Smooth muscle cell of the brain vasculature (primary cell): ENCODE measurements around the gene GNAT2.

ENCODE experiments used
- DNase-seq: peaks from one replicate; pipeline ENCODE4 v3.0.0-alpha.2; 2012; ENCODE audit warnings: low read depth, low spot score

The GNAT2 gene

DNA sequence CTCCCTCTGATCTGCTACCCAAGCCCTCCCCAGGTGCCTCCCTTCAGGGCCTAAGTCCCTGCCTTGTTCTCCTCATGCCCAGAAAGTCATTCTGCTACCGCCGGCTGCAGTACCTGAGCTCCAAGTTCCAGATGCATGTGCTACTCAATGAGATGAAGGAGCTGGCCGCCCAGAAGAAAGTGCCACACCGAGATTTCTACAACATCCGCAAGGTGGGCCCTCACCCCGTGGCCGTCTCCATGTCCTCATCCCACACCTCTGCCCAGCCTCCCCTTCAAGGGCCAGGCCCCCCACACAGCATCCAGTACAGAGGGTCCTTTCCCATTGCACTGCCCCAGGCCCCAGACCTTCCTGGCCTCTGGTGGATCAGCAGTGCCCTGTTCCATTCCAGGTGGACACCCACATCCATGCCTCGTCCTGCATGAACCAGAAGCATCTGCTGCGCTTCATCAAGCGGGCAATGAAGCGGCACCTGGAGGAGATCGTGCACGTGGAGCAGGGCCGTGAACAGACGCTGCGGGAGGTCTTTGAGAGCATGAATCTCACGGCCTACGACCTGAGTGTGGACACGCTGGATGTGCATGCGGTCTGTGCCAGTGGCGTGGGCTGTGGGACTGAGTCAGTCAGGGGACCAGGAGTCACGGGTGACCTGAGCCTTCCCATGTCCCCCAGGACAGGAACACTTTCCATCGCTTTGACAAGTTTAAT is 8.4 kb upstream of the GNAT2 start:
- no peak for DNase-seq

DNA sequence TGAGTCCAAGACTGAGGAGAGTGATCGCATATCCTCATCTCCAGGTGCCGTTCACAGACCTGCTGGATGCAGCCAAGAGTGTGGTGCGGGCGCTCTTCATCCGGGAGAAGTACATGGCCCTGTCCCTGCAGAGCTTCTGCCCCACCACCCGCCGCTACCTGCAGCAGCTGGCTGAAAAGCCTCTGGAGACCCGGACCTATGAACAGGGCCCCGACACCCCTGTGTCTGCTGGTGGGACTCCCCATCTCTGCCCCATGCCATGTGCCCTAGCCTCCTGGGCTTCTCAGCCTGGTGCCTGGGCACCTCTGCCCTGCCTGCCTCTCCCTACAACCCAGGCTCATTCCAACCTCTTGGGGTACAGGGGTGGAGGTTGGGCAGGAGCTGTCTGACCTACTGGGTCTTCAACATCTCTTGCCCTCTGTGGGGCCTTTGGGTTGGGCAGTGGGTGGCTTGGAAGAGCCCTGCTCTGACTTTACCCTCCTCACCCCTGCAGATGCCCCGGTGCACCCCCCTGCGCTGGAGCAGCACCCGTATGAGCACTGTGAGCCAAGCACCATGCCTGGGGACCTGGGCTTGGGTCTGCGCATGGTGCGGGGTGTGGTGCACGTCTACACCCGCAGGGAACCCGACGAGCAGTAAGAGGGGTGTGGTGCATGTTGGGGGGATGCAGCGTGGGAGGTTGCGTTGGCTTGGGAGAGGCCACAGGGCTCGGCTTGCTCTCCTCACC is 7.4 kb upstream of the GNAT2 start:
- DNase-seq, result no peak

DNA sequence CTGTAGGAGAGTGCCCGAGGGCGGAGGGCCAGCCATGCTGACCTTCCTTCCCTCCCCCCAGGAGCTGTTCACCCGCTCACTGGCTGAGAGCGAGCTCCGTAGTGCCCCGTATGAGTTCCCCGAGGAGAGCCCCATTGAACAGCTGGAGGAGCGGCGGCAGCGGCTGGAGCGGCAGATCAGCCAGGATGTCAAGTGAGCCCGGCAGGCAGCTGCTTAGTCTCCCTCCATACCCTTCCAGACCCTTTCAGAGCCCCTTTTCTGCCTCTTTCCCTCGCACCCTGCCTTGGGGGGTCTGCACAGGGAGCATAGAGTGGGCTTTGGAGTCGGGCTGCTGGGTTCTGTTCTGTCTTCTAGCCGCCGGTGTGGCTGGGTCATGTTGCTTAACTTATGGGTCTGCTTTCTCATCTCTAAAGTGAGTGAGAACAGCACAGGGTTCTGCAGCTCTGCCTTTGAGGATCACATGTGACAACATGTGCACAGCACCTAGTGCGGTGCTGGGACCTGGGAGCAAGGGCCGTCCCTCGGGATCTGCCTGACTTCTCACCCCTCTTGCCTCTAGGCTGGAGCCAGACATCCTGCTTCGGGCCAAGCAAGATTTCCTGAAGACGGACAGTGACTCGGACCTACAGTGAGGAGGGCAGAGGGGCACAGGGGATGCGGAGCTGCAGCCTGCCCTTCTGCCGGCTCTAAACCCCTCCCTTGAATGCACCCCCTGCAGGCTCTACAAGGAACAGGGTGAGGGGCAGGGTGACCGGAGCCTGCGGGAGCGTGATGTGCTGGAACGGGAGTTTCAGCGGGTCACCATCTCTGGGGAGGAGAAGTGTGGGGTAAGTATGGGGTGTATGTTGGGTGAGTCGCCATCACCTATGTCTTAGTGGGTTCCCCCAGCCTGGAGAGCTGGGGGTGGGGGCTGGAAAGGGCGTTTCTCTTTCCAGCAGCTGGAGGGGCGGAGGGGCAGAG is 6.5 kb upstream of the GNAT2 start:
- DNase-seq, result no peak

DNA sequence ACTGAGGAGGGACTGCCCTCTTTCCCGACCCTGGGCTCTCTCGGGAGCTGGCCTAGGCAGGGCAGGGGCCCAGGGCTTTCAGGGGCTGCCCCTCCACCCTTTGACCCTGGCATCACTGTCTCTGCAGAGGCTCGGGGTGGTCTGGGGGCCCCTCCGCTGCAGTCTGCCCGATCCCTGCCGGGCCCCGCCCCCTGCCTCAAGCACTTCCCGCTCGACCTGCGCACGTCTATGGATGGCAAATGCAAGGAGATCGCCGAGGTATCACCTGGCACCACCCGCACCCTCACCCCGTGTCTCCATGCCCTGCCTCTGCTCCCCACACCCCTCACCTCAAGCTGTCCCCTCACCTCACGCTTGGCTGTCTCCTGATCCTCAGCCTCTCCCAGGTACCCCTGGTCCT is 5.8 kb upstream of the GNAT2 start:
- DNase-seq, result no peak

DNA sequence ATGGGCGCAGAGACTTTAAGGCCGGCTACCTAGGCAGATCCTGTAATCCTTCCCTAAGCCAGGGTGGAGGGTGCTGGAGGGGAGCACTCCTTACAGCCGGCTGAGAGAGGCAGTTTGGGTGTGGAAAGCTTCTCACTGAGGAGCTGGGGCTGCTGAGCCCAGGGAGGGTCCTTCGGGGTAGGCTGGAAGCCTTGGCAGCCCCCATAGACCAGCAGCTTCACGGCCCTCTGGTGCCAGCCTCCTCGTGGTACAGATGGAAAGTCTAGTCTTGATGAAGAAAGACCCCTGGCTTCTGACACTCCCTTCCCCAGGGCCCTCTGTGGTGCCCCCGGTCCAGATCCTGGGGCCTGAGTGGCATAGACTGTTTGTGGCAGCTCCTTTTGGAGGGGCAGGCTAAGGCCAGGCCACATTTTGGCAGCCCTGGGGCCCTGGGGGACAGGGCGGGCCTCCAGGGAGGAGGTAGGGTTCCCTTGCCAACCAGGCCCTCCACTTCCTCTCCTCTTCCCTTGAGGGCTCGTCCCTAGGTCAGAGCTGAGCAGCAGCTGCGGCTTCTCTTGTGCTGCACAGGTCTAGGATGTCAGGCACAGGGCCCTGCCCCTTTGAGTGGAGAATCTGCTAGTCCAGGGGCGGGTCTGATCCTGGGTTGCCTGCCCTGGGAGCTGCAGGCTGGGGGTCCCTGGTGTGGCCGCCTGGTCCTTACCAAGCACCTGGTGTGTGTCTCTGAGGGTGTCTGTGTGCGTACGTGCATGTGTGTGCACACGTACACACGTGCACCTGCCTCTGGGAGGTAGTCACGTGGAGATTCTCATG is 5.0 kb upstream of the GNAT2 start:
- no peak for DNase-seq

DNA sequence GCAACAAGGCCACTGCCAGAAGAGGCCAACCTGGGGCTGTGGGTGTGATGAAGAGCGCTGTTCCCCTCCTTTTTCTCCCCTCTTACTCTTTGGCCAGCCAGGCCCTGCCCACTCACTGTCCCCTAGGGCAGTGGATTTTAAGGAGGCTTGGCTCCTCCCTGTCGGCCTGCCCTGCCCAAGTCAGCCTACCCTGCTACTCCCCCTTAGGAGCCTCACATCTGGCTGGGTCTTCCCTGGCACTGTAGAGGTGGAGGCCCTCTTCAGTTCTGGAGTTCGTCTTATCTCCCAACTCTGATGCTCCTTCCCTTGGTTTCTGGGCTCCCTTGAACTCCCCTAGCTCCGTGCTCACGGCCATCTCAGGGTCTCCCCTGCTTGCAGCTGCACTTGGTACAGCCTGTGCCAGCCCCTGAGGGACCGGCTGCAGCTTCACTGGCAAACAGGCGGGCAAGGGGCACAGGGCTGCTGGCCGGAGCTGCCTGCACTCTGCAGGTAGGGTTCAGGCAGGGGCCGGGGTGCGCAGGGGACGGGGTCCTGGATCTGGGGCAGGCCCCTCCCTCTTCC is 4.3 kb upstream of the GNAT2 start:
- DNase-seq, result no peak

DNA sequence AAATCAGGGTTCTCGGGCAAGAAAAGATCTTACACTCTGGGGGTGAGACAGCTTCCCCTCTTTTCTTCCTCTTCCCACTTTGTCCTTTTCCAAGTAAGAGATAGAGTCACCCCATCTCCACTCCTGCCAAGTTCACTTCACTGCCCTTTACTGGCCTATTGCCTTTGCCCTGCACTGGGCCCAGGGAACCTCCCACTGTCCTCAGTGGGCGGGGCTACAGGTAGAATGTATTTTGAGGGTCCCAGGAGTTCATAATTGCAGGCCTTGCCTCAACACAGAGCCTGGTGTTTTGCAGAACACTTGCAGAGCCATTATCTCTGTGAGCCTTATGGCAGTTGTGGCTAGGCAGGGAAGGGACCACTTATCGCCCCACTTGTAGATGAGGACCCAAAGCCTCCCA is 3.5 kb upstream of the GNAT2 start:
- DNase-seq, result no peak

DNA sequence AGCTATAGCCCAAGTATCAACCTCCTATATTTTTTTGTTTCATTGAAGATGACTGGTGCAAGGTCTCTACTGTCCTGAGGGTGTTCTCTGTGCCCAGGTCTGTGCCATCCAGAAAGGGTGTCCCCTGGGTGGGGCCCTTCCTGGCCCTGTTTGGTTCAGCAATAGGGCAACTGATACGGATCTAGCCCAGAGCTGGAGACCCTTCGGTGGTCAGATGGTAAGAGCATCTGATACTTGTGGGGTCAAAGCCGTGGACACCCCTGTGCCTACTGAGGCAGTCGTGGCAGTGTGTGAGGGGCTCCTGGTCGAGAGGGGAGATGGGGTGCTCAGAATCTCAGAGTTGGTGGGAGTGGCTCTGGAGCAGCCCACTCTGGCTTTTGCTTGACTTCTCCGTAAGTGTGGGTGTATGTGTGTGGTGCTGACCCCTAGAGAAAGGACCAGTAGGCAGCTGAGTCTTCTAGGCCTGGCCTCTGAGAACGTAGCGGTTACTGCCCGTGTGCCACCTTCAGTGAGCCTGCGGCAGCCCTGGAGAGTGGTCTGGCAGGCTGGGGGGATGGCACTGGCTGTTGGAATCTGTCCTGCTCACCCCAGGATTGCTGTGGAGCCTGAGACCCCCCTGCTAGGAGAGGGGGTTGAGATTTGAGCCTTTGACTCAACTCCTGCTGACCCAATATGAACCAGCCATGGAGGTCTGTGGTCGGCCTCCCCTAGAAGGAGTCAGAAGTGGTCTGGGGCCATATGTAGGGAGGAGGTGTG is 2.9 kb upstream of the GNAT2 start:
- no peak for DNase-seq

DNA sequence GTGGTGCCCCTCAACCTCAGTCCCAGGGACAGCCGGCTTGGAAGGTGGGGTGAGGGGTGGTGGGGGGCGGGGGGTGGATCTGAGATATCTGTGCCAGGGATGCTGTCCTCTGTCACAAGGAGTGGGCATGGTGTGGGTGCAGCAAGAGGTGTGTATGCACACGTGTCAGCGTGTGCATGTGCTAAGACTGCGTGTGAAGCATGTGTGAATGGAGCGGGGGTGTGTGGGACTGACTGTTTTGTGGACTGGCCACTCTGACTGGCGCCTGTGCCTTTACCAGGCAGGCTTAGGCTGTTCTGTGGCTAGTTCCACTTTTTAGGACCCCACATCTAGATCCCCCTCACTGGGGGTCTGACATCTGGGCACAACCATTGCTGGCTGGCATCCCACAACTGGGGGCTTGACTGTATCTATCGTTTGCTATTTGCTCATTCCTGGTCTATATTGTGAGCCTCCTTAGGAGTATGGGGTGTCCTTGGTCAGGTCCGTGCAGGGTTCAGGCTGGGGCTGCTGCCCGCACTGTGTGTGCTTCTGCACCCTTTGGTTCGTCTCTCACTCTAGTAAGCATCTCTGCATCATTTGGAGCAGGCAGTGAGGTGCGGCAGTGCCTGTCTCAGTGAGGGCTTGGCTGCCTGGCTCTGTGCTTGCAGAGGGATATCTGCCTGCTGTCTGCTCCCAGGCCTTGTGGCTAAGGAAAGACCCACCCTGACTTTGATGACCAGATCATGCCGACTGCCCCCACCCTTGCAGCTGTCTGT is 2.1 kb upstream of the GNAT2 start:
- no peak for DNase-seq

DNA sequence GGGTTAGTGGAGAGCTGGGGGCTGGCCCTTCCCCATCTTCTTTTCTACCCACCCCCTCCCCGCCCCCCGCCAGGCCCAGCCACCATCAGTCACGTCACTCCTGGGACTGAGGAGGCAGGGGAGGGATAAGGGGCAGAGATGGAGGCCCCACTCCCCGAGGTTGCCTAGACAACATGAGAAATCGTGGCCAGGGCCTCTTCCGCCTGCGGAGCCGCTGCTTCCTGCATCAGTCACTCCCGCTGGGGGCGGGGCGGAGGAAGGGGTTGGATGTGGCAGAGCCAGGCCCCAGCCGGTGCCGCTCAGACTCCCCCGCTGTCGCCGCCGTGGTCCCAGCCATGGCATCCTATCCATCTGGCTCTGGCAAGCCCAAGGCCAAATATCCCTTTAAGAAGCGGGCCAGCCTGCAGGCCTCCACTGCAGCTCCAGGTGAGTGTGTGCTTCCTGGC is 1.4 kb upstream of the GNAT2 start:
- peak; percentile 77 for DNase-seq

DNA sequence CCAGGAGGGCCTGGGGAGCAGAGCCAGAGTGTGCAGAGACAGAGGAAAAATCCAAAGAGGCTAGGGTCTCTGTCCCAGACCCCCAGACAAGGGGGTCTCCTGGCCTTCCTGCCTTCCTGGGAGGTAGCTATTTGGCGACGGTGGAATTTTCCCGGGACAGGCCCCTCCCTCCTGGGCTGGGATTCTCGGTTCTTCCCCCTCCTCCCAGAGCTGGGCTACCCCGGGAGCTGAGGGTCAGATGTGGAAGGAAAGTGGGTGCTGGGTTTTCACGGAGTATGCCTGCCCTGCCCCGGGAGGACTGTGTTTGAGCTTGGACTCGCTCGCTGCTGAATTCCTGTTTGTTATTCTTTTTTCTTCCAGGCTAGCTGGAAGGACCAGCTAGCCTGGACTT is 980 bp upstream of the GNAT2 start:
- DNase-seq, result no peak

DNA sequence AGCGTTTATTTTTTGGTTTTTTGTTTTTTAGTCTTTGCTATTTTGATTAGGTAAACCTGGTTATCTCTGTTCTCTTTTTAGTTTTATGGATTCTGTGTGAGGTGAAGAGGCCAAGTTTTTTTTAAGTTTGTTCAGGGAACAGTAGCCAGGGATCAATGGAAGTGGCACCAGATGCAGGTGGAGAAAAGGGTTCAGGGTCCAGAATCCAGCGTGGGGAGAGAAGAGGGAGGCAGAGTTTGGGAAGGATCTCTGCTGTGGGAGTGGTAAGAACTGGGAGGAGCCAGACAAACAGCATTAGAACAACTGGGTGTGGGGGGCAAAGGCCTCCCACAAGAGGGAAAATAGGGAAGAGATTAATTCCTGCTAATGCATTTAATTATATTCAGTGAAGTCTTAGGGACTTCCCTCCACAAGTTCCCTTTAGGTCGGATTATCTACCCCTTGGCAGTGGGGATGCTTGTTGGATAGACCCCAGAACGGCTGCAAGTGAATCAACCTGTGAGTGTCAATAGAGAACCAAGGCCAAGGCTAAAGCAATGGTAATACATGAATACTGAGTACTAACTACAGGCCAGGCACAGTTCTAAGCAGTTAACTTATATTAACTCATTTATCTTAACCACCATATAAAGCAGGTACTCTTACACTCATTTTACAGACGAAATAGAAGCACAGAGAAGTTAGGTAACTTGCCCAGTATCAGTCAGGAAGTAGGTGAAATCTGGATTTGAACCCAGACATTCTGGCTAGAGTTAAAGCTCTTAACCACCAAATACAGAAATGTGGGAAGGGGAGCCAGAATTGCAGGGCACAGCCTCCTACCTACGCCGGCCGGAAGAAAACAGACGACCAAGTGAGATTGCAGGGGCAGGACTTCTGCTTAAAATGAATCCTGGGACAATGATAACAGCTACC is 498 bp downstream of the GNAT2 start:
- DNase-seq, result no peak

DNA sequence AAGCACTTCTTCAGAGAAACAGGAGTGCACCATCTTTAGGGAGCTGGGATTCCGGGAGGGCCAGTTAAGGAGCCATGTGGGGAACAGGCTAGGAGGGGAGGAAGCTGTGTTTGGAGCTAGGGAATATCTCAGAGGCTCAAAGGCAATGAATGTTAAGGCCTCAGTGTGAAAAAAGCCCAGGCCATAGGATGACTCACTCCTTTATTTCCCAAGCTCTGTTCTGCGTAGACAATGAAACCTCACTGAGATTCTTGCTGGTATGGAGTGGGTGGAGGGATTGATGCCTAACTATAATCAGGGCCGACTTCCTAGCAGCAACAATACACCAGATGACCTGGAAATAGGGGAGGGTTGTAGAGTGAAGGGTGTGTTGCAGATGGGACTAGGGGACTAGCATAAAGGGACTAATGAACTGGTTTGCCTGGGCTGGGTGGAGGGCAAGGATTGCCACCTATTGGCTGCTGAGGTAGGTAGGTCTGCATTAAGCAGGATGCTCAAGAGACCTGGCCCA is 2.1 kb downstream of the GNAT2 start:
- DNase-seq, result peak; percentile 24

DNA sequence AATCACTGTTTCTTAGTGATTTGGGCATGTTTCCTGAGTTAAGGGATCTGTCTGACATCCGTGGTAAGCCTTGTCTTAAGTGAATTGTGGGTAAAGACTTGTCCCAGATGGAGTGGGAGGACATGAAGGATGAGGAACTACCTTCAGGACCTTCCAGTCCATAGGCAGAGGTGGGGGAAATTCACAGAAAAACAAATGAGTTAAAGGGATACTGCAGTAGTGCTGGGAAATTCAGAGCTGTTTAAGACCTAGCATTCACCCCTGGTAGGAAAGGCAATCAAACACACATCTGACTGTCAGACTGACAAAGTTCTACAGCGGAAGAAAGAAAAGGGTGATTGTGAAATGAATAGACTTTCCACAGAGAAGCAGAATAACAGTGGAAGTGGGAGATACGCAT is 3.0 kb downstream of the GNAT2 start:
- DNase-seq, result no peak

DNA sequence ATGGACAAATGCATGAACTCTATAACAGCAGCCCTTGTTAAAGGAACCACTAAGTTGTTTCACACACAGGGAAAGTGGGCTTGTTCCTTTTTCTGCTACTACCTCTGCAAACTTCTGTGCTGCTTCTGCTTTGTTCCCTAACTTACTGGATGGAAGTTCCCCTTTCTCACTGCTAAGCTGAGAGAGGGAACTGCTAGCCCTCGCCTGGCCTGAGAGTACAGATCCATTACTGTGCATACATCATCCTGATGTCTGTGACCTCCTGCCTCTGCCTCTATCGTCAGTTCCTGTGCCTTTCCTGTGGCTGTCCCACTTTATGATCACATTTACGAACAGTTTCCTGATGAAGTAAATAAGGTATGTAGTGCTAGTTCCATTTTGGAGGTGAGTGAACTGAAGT is 3.5 kb downstream of the GNAT2 start:
- no peak for DNase-seq

DNA sequence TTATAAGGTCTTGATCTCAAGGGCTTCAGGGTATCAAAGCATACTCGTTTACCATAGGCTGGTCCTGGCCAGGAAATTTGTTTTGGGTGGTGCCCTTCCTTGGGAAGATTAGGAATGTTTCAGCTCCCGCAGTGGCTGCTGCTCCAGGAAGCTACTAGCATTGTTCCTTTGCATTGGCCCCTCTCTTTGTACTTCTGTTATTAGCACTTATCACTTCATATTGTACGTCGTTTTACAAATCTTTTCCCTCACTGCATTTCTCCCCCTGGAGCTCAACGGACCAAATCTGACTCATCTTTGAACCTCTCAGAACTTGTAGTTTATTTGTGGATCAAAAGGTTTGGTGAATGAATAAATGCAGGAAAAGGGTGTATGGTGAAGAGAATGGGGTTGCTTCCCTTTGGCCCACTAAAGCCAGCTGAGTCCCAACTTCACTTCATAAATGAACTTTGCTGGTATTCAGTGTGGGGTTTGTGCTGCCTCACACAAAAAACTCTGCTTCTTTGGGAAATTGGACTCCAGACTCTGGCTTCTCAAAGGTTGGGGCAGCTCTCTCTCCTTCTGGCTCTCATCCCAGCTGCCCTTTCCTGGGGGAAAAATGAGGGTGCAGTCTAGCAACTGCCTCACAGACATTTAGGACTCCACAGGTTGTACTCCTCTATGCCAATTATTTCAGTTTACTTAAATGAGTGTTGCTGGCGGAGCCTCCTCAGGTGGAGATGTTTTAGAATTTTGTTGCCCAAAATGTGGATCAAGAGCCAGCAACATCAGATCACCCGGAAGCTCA is 5.9 kb downstream of the GNAT2 start:
- DNase-seq, result no peak

DNA sequence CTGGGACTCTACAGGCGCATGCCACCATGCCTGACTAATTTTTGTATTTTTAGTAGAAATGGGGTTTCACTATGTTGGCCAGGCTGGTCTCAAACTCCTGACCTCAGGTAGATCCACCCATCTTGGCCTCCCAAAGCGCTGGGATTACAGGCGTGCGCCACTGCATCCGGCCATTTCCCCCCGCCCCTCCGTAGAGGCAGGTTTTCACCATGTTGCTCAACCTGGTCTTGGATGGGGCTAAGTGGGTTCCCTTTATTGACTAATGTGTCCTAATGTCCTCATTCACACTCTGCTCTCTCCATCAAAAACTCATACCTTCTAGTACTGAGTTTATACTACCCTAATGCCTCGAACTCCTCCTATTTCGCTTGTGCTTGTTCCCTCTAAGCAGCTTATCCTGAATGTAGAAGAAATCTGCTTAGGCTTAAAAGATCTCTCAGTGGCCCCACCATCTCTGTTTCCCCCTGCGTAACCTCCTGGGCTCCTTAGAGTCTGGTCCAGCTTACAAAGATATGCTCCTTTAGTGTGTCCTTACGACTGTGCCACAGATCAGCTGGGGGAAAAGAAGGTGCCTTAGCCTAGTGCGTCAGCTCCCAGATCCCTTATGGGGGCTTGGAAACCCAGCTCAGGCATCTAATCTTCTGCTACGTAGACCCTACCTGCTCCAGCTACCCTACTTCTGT is 8.0 kb downstream of the GNAT2 start:
- no peak for DNase-seq
